ENCODE results near the gene CEP112. TPM values are rescaled to one million over a fixed set of nuclear protein-coding genes. Genes with fewer than 3 reads are reported as not detected.

The CEP112 gene
- total RNA-seq, 1 donor from 2014 or later, result 14.5 TPM

DNA sequence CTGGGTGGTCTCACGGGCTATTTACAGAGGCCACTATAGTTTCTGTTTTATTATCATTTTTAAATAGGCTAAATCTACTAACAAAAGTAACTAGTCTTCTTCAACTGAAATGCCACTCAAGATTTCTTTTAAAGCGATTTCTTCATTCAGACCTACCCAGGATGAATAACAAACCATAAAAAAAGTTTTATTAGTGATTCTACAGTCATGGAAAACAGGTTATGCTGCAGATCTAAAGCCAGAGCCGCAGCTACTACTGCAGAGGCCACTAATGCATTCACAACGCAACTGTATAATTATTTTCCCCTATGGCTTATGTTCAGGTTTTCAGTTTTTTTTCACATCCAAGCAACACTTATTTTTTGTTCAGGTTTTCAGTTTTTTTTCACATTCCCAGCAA, 494.3 kb downstream of the CEP112 start:
- intact Hi-C loops (cut with micrococcal nuclease), result no loop called here
- H3K36me3 ChIP-seq, result no peaks in the 10 kb centered on the region
- no peak overlapping the region for H3K4me3 ChIP-seq
- DNase-seq, result no peak
- H3K4me1 ChIP-seq, result no peaks in the 10 kb centered on the region
- H3K27ac ChIP-seq (replicated peaks), result no peak overlapping the region
- no peaks in the 10 kb centered on the region for H3K27me3 ChIP-seq (ENCODE audit: low read depth)
- TF ChIP-seq, protein P1, sequence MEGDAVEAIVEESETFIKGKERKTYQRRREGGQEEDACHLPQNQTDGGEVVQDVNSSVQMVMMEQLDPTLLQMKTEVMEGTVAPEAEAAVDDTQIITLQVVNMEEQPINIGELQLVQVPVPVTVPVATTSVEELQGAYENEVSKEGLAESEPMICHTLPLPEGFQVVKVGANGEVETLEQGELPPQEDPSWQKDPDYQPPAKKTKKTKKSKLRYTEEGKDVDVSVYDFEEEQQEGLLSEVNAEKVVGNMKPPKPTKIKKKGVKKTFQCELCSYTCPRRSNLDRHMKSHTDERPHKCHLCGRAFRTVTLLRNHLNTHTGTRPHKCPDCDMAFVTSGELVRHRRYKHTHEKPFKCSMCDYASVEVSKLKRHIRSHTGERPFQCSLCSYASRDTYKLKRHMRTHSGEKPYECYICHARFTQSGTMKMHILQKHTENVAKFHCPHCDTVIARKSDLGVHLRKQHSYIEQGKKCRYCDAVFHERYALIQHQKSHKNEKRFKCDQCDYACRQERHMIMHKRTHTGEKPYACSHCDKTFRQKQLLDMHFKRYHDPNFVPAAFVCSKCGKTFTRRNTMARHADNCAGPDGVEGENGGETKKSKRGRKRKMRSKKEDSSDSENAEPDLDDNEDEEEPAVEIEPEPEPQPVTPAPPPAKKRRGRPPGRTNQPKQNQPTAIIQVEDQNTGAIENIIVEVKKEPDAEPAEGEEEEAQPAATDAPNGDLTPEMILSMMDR (IDR thresholded peaks at IDR 0.05; ENCODE audit: borderline replicate concordance), result no peak
- H3K9me3 ChIP-seq (replicated peaks), result no peaks in the 10 kb centered on the region

DNA sequence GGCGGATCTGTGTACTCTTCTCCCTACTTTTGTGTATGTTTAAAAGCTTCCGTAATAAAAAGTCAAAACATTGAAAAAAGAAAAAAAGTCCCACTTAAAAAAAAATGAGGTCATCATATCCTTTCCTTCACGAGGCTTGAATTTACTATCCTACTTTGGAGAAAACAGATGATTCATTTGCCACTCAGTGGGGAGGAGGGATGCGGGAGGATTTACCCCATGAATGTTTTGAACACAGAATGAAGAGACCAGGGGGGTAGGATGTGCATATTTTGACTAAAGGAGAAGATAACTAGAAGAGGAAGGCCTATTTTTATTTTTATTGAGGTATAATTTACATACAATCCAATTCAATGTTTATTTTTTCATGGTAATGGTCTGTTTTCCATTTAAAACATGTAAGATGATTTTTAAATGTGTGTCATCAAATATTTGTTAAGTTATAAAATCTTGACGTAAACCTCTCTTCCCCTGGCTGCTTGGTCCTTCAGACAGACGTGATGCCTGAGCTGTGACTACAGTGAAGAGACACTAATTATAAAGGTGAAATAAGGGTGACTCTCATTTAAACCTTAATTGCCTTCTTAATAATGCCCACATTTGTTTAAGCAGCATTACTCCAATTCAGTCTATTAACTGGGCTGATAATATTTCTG, 495.1 kb downstream of the CEP112 start:
- H3K27ac ChIP-seq (replicated peaks), result no peak overlapping the region
- H3K36me3 ChIP-seq, result no peaks in the 10 kb centered on the region
- no peaks in the 10 kb centered on the region for H3K27me3 ChIP-seq (ENCODE audit: low read depth)
- no peaks in the 10 kb centered on the region for H3K4me1 ChIP-seq
- DNase-seq, result no peak
- H3K9me3 ChIP-seq (replicated peaks), result no peaks in the 10 kb centered on the region
- TF ChIP-seq, protein P1 (IDR thresholded peaks at IDR 0.05; ENCODE audit: borderline replicate concordance), result no peak
- intact Hi-C loops (cut with micrococcal nuclease), result no loop called here
- no peak overlapping the region for H3K4me3 ChIP-seq

DNA sequence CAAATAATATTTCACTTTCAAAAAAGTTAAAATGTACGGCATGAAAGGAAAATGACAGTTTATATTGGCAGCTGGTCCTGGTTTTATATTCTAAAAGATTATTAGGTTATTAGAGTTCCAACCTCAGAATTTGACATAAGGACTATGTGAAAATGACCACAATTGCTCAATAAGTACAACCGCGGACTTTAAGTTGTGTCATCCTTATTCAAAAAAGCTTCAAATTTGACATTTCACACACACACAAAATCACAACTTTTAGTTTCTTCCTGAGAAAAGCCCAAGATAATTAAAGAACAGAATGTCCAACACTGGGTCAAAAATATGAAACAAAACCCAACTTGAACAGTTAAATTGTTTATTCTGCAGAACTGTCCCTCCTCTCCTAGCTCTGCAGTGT, 497.3 kb downstream of the CEP112 start:
- H3K36me3 ChIP-seq, result no peaks in the 10 kb centered on the region
- no peaks in the 10 kb centered on the region for H3K9me3 ChIP-seq (replicated peaks)
- H3K27ac ChIP-seq (replicated peaks), result no peak overlapping the region
- TF ChIP-seq, protein P1 (IDR thresholded peaks at IDR 0.05; ENCODE audit: borderline replicate concordance), result no peak
- H3K27me3 ChIP-seq (ENCODE audit: low read depth), result no peaks in the 10 kb centered on the region
- intact Hi-C loops (cut with micrococcal nuclease), result no loop called here
- H3K4me1 ChIP-seq, result no peaks in the 10 kb centered on the region
- no peak for DNase-seq
- H3K4me3 ChIP-seq, result no peak overlapping the region

DNA sequence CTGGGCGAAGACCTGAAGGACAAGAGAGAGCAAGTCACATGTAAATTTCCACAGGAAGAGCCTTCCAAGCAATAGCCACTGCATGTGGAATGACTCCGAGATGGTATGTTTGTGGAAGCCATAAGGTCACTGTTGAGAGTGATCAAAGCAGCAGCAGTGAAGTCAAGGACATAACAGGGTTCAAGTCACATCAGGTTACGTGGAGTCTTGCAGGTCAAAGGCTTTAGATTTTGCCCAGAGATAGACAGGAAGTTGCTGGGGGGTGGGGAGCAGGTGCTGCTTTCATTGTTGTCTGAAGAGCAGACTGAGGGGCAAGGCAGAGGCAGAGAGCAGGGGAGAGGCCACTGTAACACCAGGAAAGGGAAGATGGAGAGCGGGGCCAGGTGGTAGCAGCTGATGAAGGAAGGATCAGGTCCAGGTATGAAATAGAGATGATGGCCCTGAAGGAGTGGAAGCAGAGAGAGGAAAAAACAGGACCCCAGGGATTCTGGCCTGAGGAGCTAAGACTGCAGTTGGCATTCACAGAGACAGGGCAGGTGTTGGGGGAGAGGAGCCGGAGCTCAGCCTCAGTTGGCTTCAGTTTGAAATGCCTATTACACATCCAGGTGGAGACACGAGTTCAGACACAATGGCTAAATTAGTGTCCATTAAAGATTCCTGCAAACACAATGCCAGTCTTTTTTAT, 501.2 kb downstream of the CEP112 start:
- Histone ChIP-seq H3K4me3 (no peak overlapping the region), H3K9me3 (replicated peaks) (no peaks in the 10 kb centered on the region), H3K27ac (replicated peaks) (no peak overlapping the region), H3K4me1 (no peaks in the 10 kb centered on the region), H3K27me3 (ENCODE audit: low read depth) (no peaks in the 10 kb centered on the region), H3K36me3 (peaks cover 16% of the 10 kb centered on the region)
- TF ChIP-seq, protein P1 (IDR thresholded peaks at IDR 0.05; ENCODE audit: borderline replicate concordance), result no peak
- intact Hi-C loops (cut with micrococcal nuclease), result no loop called here
- DNase-seq, result no peak

DNA sequence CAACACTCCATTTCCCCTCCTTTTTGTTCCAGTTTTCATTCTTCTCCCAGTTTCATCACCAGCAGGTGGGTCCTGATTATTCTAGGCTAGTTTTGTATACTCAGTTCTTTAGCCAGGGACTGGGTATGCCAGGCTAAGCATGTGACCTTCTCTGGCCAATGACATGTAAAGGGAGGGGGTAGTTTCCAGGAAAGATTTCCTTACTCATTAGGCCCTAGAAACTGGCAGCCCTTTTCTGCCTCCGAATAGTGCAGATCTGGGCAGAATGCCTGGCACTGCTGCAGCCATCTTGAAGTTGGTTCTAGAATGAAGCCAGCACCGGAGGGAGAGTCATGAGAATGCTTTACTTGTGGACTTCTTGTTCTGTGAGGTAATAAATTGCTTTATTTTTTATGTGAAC, 503.6 kb downstream of the CEP112 start:
- peaks cover 16% of the 10 kb centered on the region for H3K36me3 ChIP-seq
- no peaks in the 10 kb centered on the region for H3K4me1 ChIP-seq
- no peaks in the 10 kb centered on the region for H3K27me3 ChIP-seq (ENCODE audit: low read depth)
- H3K4me3 ChIP-seq, result no peak overlapping the region
- intact Hi-C loops (cut with micrococcal nuclease), result no loop called here
- TF ChIP-seq, protein P1 (IDR thresholded peaks at IDR 0.05; ENCODE audit: borderline replicate concordance), result no peak
- no peak for DNase-seq
- no peak overlapping the region for H3K27ac ChIP-seq (replicated peaks)
- H3K9me3 ChIP-seq (replicated peaks), result no peaks in the 10 kb centered on the region
